Activated naive CD8-positive, alpha-beta T cell treated with anti-CD3 and anti-CD28 coated beads, Interleukin-2, amount 50 U/mL, for 24 hours (primary cell): ENCODE data around the gene RAD9A.

Experiments
- ATAC-seq: fragments of 150-1000 bp; cut with Tn5 transposase; one replicate; pipeline ENCODE4 v1.10.0; 2021
- DNase-seq: peaks from one replicate; pipeline ENCODE4 v3.0.0; 2021
- H3K27ac Mint-ChIP-seq: one replicate; pipeline ENCODE4 v1.8.0; 2021; ENCODE audit warnings: mild to moderate bottlenecking, mixed read lengths
- H3K27me3 Mint-ChIP-seq: one replicate; pipeline ENCODE4 v1.8.0; 2021; ENCODE audit warnings: mixed read lengths
- H3K36me3 Mint-ChIP-seq: one replicate; pipeline ENCODE4 v1.8.0; 2021; ENCODE audit warnings: low read depth, mixed read lengths
- H3K4me1 Mint-ChIP-seq: one replicate; pipeline ENCODE4 v1.8.0; 2021; ENCODE audit warnings: mixed read lengths
- H3K4me3 Mint-ChIP-seq: one replicate; pipeline ENCODE4 v1.8.0; 2021; ENCODE audit warnings: mild to moderate bottlenecking, moderate library complexity, mixed read lengths
- H3K9me3 Mint-ChIP-seq: one replicate; pipeline ENCODE4 v1.8.0; 2021; ENCODE audit warnings: mixed read lengths

Gene RAD9A

GRCh38 chr11:67412495-67413179 lies 20.9 kb downstream of the RAD9A start:
- no peaks in the 10 kb centered on the region for H3K27me3 Mint-ChIP-seq
- H3K9me3 Mint-ChIP-seq, result no peaks in the 10 kb centered on the region
- ATAC-seq (no peak), DNase-seq (no peak)
- H3K4me3 Mint-ChIP-seq, result no peak overlapping the region
- H3K27ac Mint-ChIP-seq, result peak overlapping the region; percentile 54
- peaks cover 9% of the 10 kb centered on the region for H3K36me3 Mint-ChIP-seq
- H3K4me1 Mint-ChIP-seq, result peaks cover 79% of the 10 kb centered on the region

GRCh38 chr11:67413266-67413849 lies 21.6 kb downstream of the RAD9A start:
- H3K36me3 Mint-ChIP-seq, result peaks cover 6% of the 10 kb centered on the region
- peak; percentile 16 for DNase-seq
- no peak overlapping the region for H3K4me3 Mint-ChIP-seq
- peaks cover 79% of the 10 kb centered on the region for H3K4me1 Mint-ChIP-seq
- H3K27ac Mint-ChIP-seq, result peak overlapping the region; percentile 15
- H3K9me3 Mint-ChIP-seq, result no peaks in the 10 kb centered on the region
- no peak for ATAC-seq
- no peaks in the 10 kb centered on the region for H3K27me3 Mint-ChIP-seq

GRCh38 chr11:67415501-67416304 lies 23.9 kb downstream of the RAD9A start, which contains the start of gene CARNS1:
CARNS1 (plus strand) TSS chr11:67415678; CDS start chr11:67416200, 522 bp downstream.
- Mint-ChIP-seq H3K27me3 (no peaks in the 10 kb centered on the region), H3K36me3 (no peaks in the 10 kb centered on the region), H3K4me1 (peaks cover 77% of the 10 kb centered on the region), H3K4me3 (peak within 1 kb of the TSS; percentile 69), H3K27ac (peak within 1 kb of the TSS; percentile 83), H3K9me3 (no peaks in the 10 kb centered on the region)
- DNase-seq (peak; percentile 26), ATAC-seq (no peak)

DNA sequence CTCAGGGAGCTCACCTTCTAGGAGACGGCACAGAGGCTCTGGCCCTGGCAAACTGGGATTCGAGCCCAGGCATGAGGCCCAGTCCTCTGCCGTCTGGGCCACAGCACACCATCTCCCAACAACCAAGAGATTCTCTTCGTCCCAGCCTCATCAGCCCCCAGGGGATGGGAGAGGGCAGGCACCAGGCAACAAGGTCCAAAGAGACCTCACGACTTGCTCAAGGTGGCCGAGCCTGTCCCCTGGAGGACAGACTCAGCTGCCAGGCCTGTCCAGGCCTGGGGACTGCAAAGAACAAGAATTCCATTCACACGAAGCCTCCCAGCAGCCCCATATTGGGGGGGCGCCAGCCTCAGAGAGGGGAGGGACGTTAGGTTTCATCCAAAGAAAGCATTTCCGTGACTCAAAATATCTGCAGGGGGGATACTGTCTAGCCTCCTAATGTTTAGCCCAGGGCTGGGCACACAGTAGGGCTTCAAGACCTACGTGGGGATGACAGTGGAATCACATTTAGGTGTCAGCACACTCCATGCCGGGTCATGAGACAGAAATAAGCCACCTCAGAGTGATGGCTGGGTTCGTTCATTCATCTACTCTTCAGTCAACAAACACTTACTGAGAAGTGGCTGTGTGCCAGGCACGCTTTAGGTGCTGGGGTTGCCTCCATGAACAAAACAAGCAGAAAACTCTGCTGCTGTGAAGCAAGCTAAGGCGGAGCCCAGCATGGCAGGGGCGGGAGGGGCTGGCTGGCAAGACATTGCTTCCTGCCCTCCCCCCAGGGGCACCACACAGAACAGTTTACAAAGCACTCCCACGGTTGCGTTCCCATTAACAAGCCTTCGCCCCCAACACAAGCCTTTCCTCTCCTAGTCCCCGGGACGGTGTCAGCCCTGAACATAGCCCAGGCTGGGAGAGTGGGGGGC lies 24.9 kb downstream of the RAD9A start:
- DNase-seq (peak; percentile 61), ATAC-seq (no peak)
- H3K36me3 Mint-ChIP-seq, result no peaks in the 10 kb centered on the region
- H3K9me3 Mint-ChIP-seq, result no peaks in the 10 kb centered on the region
- peaks cover 72% of the 10 kb centered on the region for H3K4me1 Mint-ChIP-seq
- H3K27me3 Mint-ChIP-seq, result no peaks in the 10 kb centered on the region
- H3K4me3 Mint-ChIP-seq, result peak overlapping the region; percentile 67
- H3K27ac Mint-ChIP-seq, result peak overlapping the region; percentile 83

DNA sequence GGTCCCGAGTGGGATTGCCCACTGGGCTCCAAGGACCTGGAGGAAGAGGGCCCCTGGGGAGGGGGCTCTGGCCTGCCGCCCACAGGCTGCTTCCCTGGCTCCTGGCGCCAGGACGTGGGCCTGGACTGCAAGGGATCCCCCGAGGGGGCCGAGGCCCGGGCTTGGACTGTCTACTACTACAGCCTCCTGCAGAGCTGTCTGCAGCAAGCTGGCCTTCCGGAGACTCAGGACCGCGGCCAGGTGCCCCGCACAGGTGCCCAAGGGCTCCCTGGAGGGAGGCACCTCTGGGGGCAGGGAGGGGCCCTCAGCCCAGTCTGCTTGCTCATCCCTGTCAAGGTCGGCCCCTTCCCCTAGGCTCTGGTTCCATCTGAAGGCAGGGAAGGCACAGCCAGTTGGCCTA lies 25.6 kb downstream of the RAD9A start:
- peak overlapping the region; percentile 83 for H3K4me3 Mint-ChIP-seq
- no peaks in the 10 kb centered on the region for H3K27me3 Mint-ChIP-seq
- no peaks in the 10 kb centered on the region for H3K36me3 Mint-ChIP-seq
- H3K27ac Mint-ChIP-seq, result no peak overlapping the region
- DNase-seq, result no peak
- no peaks in the 10 kb centered on the region for H3K9me3 Mint-ChIP-seq
- peaks cover 64% of the 10 kb centered on the region for H3K4me1 Mint-ChIP-seq
- no peak for ATAC-seq

GRCh38 chr11:67418476-67419281 lies 26.9 kb downstream of the RAD9A start:
- Mint-ChIP-seq H3K4me1 (peaks cover 53% of the 10 kb centered on the region), H3K9me3 (no peaks in the 10 kb centered on the region), H3K4me3 (peak overlapping the region; percentile 83), H3K27ac (peak overlapping the region; percentile 89), H3K36me3 (no peaks in the 10 kb centered on the region), H3K27me3 (no peaks in the 10 kb centered on the region)
- ATAC-seq (no peak), DNase-seq (peak; percentile 44)

DNA sequence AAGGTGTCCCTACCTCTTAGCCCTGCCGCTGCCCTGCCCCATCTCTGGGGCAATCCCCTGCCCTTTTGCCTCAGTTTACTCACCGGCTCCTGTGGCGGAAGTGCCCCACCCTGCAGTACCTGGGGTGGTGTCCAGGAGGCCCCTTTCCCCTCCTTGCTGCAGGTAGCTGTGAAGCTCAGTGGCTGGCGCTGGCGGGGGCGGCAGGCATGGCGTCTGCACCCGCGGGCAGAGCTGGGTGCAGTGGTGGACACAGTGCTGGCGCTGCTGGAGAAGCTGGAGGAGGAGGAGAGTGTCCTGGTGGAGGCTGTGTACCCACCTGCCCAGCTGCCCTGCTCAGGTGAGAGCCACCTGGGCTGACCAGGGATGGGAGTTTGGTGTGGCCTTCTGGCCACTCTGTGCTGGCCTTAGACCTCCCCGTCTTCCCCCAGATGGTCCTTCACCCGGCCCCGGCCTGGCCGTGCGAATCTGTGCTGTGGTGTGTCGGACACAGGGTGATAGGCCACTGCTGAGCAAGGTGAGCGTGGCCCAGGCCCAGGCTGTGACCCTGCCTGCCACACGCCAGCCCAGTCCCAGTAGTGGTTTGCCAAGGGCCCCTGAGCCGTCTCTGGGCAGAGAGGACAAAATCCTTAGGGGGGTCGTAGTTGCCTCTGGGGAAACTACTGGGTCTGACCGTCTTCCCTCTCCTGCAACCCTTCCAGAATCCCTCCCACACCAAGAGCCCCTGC lies 27.7 kb downstream of the RAD9A start:
- Mint-ChIP-seq H3K27me3 (no peaks in the 10 kb centered on the region), H3K9me3 (no peaks in the 10 kb centered on the region), H3K4me3 (peak overlapping the region; percentile 83), H3K36me3 (no peaks in the 10 kb centered on the region), H3K27ac (peak overlapping the region; percentile 89), H3K4me1 (peaks cover 50% of the 10 kb centered on the region)
- ATAC-seq (no peak), DNase-seq (peak; percentile 28)

- Mint-ChIP-seq H3K27ac (peak overlapping the region; percentile 89), H3K4me1 (peaks cover 46% of the 10 kb centered on the region), H3K36me3 (no peaks in the 10 kb centered on the region), H3K9me3 (no peaks in the 10 kb centered on the region), H3K27me3 (no peaks in the 10 kb centered on the region), H3K4me3 (peak overlapping the region; percentile 83)
- DNase-seq (peak; percentile 16), ATAC-seq (no peak)
These were observed 28.4 kb downstream of the RAD9A start for GRCh38 chr11:67420147-67420645.

- ATAC-seq (peak; percentile 85), DNase-seq (peak; percentile 100)
- Mint-ChIP-seq H3K27me3 (no peaks in the 10 kb centered on the region), H3K27ac (peak overlapping the region; percentile 89), H3K36me3 (no peaks in the 10 kb centered on the region), H3K9me3 (no peaks in the 10 kb centered on the region), H3K4me3 (peak overlapping the region; percentile 83), H3K4me1 (peaks cover 46% of the 10 kb centered on the region)
These were observed 29.1 kb downstream of the RAD9A start for GRCh38 chr11:67420646-67421429.

GRCh38 chr11:67421430-67422031 lies 29.7 kb downstream of the RAD9A start:
- no peak for ATAC-seq
- peak overlapping the region; percentile 65 for H3K27ac Mint-ChIP-seq
- H3K36me3 Mint-ChIP-seq, result no peaks in the 10 kb centered on the region
- H3K9me3 Mint-ChIP-seq, result no peaks in the 10 kb centered on the region
- H3K4me1 Mint-ChIP-seq, result peaks cover 39% of the 10 kb centered on the region
- peak overlapping the region; percentile 69 for H3K4me3 Mint-ChIP-seq
- DNase-seq, result no peak
- no peaks in the 10 kb centered on the region for H3K27me3 Mint-ChIP-seq

DNA sequence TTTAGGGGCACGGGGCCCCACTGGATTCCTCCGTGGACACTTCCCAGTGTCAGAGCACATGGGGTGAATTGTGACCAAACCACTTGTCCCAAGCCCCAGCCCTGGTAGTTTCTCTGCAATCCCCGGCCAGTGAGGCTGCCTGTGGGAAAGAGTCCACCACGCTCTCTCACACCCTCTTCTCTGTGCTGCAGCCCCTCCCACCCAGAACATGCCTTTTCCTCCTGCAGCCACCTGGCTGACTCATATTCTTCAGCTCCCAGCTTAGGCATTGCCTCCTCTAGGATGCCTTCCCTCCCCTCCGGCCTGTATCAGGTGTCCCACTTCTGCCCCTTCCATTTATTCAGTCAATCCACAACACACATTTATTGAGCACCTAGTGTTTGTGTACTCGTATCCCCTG lies 31.1 kb downstream of the RAD9A start:
- no peaks in the 10 kb centered on the region for H3K36me3 Mint-ChIP-seq
- H3K27ac Mint-ChIP-seq, result peak overlapping the region; percentile 25
- H3K4me1 Mint-ChIP-seq, result peaks cover 36% of the 10 kb centered on the region
- no peaks in the 10 kb centered on the region for H3K9me3 Mint-ChIP-seq
- no peaks in the 10 kb centered on the region for H3K27me3 Mint-ChIP-seq
- peak overlapping the region; percentile 17 for H3K4me3 Mint-ChIP-seq
- no peak for ATAC-seq
- no peak for DNase-seq

GRCh38 chr11:67423466-67423865 lies 31.7 kb downstream of the RAD9A start:
- Mint-ChIP-seq H3K9me3 (no peaks in the 10 kb centered on the region), H3K4me3 (no peak overlapping the region), H3K4me1 (peaks cover 31% of the 10 kb centered on the region), H3K27me3 (no peaks in the 10 kb centered on the region), H3K36me3 (no peaks in the 10 kb centered on the region), H3K27ac (no peak overlapping the region)
- DNase-seq, result no peak
- no peak for ATAC-seq
